Measurements from ENCODE around the gene CCDC87. TPM values are rescaled to one million over a fixed set of nuclear protein-coding genes. Genes with fewer than 3 reads are reported as not detected.

The CCDC87 gene
- total and polyA plus RNA-seq, 12 donors = 0.13 to 0.90 (median 0.47) TPM

- Histone ChIP-seq H3K27ac (peak overlapping the region; percentile 70 to 95 (median 89)), H3K4me3 (peak overlapping the region; percentile 64 to 94 (median 70)), H3K9me3 (replicated peaks in 1 of 3) (no peaks in the 10 kb centered on the region), H3K27me3 (no peaks in the 10 kb centered on the region), H3K4me1 (replicated peaks in 1 of 2) (peaks cover 57 to 58% of the 10 kb centered on the region in 2 donors), H3K36me3 (replicated peaks in 1 of 2) (peaks cover 0 to 39% of the 10 kb centered on the region in 2 donors)
- 3 to 6% (median 5%) methylated on average over 27 of the region's 27 CpGs for WGBS, 4 donors
- DNase-seq = peak in 4 of 7 donors; percentile 37 to 70 (median 42)
- intact Hi-C loops (cut with DNase I) = no loop called here
- no peak for TF ChIP-seq POLR2A (IDR thresholded peaks at IDR 0.05)
- TF ChIP-seq, protein P1, sequence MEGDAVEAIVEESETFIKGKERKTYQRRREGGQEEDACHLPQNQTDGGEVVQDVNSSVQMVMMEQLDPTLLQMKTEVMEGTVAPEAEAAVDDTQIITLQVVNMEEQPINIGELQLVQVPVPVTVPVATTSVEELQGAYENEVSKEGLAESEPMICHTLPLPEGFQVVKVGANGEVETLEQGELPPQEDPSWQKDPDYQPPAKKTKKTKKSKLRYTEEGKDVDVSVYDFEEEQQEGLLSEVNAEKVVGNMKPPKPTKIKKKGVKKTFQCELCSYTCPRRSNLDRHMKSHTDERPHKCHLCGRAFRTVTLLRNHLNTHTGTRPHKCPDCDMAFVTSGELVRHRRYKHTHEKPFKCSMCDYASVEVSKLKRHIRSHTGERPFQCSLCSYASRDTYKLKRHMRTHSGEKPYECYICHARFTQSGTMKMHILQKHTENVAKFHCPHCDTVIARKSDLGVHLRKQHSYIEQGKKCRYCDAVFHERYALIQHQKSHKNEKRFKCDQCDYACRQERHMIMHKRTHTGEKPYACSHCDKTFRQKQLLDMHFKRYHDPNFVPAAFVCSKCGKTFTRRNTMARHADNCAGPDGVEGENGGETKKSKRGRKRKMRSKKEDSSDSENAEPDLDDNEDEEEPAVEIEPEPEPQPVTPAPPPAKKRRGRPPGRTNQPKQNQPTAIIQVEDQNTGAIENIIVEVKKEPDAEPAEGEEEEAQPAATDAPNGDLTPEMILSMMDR (IDR thresholded peaks at IDR 0.05) = peak in 2 of 6 experiments; percentile 11 to 13
Observed at GRCh38 chr11:66639066-66639813, 46.4 kb upstream of the CCDC87 start.

DNA sequence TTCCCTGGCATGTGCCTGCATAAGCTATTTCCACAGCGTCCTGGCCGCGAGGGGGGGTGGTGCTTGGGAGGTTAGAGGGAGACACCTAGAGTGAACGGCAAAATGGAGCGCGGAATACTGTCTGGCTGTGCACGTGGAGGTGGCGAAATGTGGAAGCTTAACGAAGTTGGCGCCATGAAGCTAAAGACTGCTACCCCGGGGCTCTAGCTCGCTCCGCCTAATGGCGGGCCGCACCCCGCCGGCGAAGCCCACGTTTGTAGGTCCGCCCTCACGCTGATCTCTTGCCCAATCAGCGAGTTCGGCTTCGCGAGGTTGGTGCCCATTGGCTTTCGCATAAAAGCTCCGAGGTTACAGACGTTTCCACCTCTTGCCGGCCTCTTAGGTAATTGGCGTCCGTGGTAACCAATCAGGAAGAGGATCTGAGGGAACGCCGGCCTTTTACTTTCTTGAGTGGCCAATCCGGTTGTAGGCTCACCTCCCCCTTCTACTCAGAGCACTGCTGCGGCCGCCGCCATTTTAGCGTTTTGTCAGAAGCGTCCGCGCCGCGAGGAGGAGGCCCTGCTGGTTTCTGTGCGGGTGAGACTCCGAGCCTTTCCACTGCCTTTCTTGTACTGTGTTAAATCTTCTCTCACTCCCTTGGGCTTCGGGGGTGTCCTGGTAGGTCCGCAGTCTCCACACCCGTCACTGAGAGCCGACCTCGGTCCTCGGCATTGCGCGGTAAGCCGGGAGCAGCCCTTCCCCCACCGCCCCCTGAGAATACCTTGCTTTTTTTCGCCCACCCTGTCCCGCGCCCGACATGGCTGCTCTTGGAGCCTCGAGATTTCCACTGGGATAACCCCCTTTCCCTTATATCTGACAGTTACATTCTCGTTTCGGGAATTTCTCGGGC lies 45.6 kb upstream of the CCDC87 start, which contains the start of gene RBM4:
Gene RBM4 (plus strand): TSS at position 527 of the 889 bp plus-strand sequence. CDS start 1,009 bp downstream, outside the sequence.
- peak; percentile 99 to 100 (median 99) for DNase-seq
- Histone ChIP-seq H3K27ac (peak within 1 kb of the TSS; percentile 70 to 95 (median 89)), H3K4me1 (replicated peaks in 1 of 2) (peaks cover 49 to 50% of the 10 kb centered on the region in 2 donors), H3K9me3 (replicated peaks in 1 of 3) (no peaks in the 10 kb centered on the region), H3K36me3 (replicated peaks in 1 of 2) (peaks cover 0 to 31% of the 10 kb centered on the region in 2 donors), H3K4me3 (peak within 1 kb of the TSS; percentile 64 to 94 (median 70)), H3K27me3 (no peaks in the 10 kb centered on the region)
- WGBS, 4 donors = 0 to 1% (median 0%) methylated on average over 48 to 63 of the region's 63 CpGs
- TF ChIP-seq, protein P1 (IDR thresholded peaks at IDR 0.05) = peak in 2 of 6 experiments; percentile 26 to 27
- TF ChIP-seq POLR2A (IDR thresholded peaks at IDR 0.05) = peak; percentile 89 to 96
- intact Hi-C loops (cut with DNase I) = no loop called here

DNA sequence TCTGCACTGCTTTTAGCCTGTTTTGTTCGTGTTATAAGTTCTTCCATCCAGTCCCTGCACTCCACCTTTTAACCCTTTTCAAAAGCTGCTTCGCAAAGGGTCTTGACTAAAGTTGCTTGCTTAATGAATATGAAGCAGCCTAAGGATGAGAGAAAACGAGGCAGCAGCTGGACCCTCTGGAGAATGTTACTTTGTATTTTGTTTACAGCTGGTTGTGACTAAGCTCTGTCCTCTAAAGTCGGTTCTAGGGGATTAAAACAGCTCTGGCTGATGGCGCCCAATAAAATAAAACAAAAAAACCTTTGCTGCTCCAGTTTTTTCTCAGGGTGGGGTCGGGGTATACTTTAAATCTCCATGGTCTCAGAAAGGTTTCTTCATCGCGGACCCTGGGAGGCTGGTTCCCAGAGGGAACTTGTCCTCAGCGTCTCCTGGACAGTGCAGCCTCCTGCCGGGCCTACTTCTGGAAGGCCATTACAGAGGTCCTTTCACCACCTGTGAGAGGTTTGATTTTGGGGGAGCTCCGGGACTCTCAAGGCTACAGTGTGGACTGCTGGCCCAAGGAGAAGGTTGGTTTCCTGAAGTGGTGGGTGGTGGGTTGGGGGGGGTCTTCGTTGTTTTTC lies 44.8 kb upstream of the CCDC87 start:
- intact Hi-C loops (cut with DNase I) = no loop called here
- peak in 1 of 7 donors; percentile 26 for DNase-seq
- TF ChIP-seq, protein P1 (IDR thresholded peaks at IDR 0.05) = no peak
- TF ChIP-seq POLR2A (IDR thresholded peaks at IDR 0.05) = no peak
- Histone ChIP-seq H3K27ac (peak overlapping the region; percentile 31 to 89 (median 78)), H3K27me3 (no peaks in the 10 kb centered on the region), H3K9me3 (replicated peaks in 1 of 3) (no peaks in the 10 kb centered on the region), H3K4me3 (peak overlapping the region in 2 of 4 donors; percentile 65 to 94), H3K4me1 (replicated peaks in 1 of 2) (peaks cover 42% of the 10 kb centered on the region in 2 donors), H3K36me3 (replicated peaks in 1 of 2) (peaks cover 0 to 24% of the 10 kb centered on the region in 2 donors)
- WGBS, 4 donors = 40 to 48% (median 42%) methylated on average over 11 to 12 of the region's 12 CpGs
